ENCODE measurements around the gene KIAA1755. TPM values are rescaled to one million over a fixed set of nuclear protein-coding genes. Genes with fewer than 3 reads are reported as not detected.

The KIAA1755 gene
- total RNA-seq, 3 donors from 2014 or later (not counting 1 experiment from before 2014, with no cell fraction given), result not detected

DNA sequence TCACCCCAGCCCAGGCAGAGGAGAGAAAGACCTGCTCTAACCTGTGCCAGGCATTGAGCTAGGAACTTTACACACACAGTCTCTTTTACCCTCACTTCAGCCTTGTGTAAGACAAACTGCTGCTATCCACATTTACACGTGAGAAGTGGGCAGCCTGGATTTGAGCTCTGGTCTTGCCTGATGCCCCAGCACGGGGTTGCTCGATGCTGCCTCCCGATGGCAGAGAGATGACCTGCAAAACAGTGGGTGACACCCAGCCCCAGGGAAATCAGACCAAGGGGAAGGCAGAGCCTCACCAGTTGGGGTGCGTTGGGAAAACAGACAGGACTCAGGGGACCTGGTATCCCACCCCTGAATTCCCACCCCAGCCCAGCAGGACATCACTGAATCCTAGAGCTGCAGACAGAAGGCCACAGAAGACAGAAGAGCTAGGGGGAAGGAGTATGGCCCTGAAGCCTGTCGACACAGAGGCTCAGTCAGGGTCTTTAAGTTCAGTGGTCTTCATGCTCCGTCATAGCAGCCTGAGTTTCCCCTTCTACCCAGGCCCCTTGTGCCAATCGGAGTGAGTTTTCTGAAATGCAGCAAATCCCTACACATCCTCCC is 44.4 kb upstream of the KIAA1755 start:
- Histone ChIP-seq H3K36me3 (ENCODE audit: control insufficient read depth, insufficient read depth, low read length) (no peaks in the 10 kb centered on the region), H3K27me3 (ENCODE audit: control insufficient read depth, insufficient read depth, low read length) (peaks cover 12% of the 10 kb centered on the region), H3K9me3 (ENCODE audit: control insufficient read depth, insufficient read depth, low read length) (no peaks in the 10 kb centered on the region), H3K27ac (ENCODE audit: low read length) (no peak overlapping the region), H3K4me1 (ENCODE audit: control insufficient read depth, insufficient read depth, low read length) (peaks cover 20% of the 10 kb centered on the region), H3K4me3 (ENCODE audit: low read length) (no peak overlapping the region)
- H3K27ac Mint-ChIP-seq, result no peak overlapping the region
- H3K27me3 Mint-ChIP-seq (ENCODE audit: low read depth in 2 of 2), result peaks cover 31 to 49% of the 10 kb centered on the region in 2 donors
- no peak for DNase-seq
- intact Hi-C loops (cut with micrococcal nuclease), result no loop called here
- no peaks in the 10 kb centered on the region for H3K36me3 Mint-ChIP-seq
- no peak overlapping the region for H3K4me3 Mint-ChIP-seq
- ATAC-seq, result peak in 2 of 3 donors; percentile 41 to 51
- 42% methylated on average over 8 of the region's 8 CpGs for WGBS (ENCODE audit: insufficient coverage)
- TF ChIP-seq, protein P1, sequence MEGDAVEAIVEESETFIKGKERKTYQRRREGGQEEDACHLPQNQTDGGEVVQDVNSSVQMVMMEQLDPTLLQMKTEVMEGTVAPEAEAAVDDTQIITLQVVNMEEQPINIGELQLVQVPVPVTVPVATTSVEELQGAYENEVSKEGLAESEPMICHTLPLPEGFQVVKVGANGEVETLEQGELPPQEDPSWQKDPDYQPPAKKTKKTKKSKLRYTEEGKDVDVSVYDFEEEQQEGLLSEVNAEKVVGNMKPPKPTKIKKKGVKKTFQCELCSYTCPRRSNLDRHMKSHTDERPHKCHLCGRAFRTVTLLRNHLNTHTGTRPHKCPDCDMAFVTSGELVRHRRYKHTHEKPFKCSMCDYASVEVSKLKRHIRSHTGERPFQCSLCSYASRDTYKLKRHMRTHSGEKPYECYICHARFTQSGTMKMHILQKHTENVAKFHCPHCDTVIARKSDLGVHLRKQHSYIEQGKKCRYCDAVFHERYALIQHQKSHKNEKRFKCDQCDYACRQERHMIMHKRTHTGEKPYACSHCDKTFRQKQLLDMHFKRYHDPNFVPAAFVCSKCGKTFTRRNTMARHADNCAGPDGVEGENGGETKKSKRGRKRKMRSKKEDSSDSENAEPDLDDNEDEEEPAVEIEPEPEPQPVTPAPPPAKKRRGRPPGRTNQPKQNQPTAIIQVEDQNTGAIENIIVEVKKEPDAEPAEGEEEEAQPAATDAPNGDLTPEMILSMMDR (IDR thresholded peaks at IDR 0.05), result no peak
- H3K9me3 Mint-ChIP-seq, result no peaks in the 10 kb centered on the region
- H3K4me1 Mint-ChIP-seq, result peaks cover 18 to 30% of the 10 kb centered on the region in 2 donors

DNA sequence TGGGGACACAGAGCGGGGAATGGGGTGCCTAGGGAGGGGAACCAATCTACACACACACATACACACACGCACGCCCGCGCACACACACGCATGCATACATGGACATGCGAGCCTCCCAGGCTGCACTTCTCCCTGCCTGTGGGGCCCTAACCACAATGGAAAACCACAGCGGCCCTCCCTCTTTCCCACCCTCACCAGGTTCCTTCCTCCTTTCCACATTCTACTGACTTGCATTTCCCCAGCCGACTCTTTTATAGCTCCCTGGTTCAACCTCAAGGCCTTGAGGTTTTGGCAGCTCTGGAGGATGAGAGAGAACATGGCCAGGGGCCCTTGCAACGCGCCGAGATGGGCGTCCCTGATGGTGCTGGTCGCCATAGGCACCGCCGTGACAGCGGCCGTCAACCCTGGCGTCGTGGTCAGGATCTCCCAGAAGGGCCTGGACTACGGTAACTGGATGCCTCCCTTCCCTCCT is 43.4 kb upstream of the KIAA1755 start, which contains the start of gene BPI:
Gene BPI (plus strand): TSS at position 249 of the 472 bp plus-strand sequence. CDS start 68 bp downstream, at position 317.
- Histone ChIP-seq H3K4me3 (ENCODE audit: low read length) (no peak within 1 kb of the TSS), H3K36me3 (ENCODE audit: control insufficient read depth, insufficient read depth, low read length) (no peaks in the 10 kb centered on the region), H3K9me3 (ENCODE audit: control insufficient read depth, insufficient read depth, low read length) (no peaks in the 10 kb centered on the region), H3K27ac (ENCODE audit: low read length) (no peak within 1 kb of the TSS), H3K27me3 (ENCODE audit: control insufficient read depth, insufficient read depth, low read length) (peaks cover 12% of the 10 kb centered on the region), H3K4me1 (ENCODE audit: control insufficient read depth, insufficient read depth, low read length) (peaks cover 20% of the 10 kb centered on the region)
- intact Hi-C loops (cut with micrococcal nuclease), result no loop called here
- DNase-seq, result no peak
- WGBS (ENCODE audit: insufficient coverage), result 1% methylated on average over 20 of the region's 21 CpGs
- Mint-ChIP-seq H3K36me3 (no peaks in the 10 kb centered on the region), H3K27ac (no peak within 1 kb of the TSS), H3K27me3 (ENCODE audit: low read depth in 2 of 2) (peaks cover 33 to 49% of the 10 kb centered on the region in 2 donors), H3K4me1 (peaks cover 18 to 30% of the 10 kb centered on the region in 2 donors), H3K9me3 (no peaks in the 10 kb centered on the region), H3K4me3 (peak within 1 kb of the TSS; percentile 37)
- TF ChIP-seq, protein P1 (IDR thresholded peaks at IDR 0.05), result no peak
- peak in 2 of 3 donors; percentile 50 to 56 for ATAC-seq

DNA sequence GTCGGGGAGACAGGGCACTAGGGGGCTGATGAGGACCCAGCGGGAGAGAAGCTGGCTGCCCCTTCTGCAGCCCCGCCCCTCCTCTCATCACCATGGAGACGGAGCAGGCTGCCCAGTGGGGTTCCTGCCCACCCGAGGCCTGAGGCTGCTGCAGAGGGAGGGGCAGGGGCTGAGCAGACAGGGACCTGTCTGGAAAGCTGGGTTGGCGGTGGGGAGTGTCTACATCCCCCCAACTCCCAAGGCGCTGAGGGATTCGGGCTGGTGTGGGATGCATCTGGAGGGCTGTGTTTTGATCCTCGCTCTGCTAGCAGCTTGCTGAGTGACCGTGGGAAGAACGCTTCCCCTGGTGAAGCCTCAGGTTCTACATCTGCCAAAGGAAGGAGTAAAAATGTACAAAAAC is 42.3 kb upstream of the KIAA1755 start:
- H3K9me3 Mint-ChIP-seq, result no peaks in the 10 kb centered on the region
- no peaks in the 10 kb centered on the region for H3K36me3 Mint-ChIP-seq
- TF ChIP-seq, protein P1 (IDR thresholded peaks at IDR 0.05), result no peak
- Histone ChIP-seq H3K27ac (ENCODE audit: low read length) (no peak overlapping the region), H3K36me3 (ENCODE audit: control insufficient read depth, insufficient read depth, low read length) (no peaks in the 10 kb centered on the region), H3K9me3 (ENCODE audit: control insufficient read depth, insufficient read depth, low read length) (no peaks in the 10 kb centered on the region), H3K4me1 (ENCODE audit: control insufficient read depth, insufficient read depth, low read length) (peaks cover 20% of the 10 kb centered on the region), H3K27me3 (ENCODE audit: control insufficient read depth, insufficient read depth, low read length) (peaks cover 12% of the 10 kb centered on the region), H3K4me3 (ENCODE audit: low read length) (no peak overlapping the region)
- DNase-seq (no peak), ATAC-seq (no peak)
- intact Hi-C loops (cut with micrococcal nuclease), result no loop called here
- H3K27me3 Mint-ChIP-seq (ENCODE audit: low read depth in 2 of 2), result peaks cover 33 to 49% of the 10 kb centered on the region in 2 donors
- H3K4me1 Mint-ChIP-seq, result peaks cover 18 to 30% of the 10 kb centered on the region in 2 donors
- no peak overlapping the region for H3K27ac Mint-ChIP-seq
- no peak overlapping the region for H3K4me3 Mint-ChIP-seq
- WGBS (ENCODE audit: insufficient coverage), result 18% methylated on average over 7 of the region's 11 CpGs
